Right atrium auricular region (tissue), 2 donors: ENCODE measurements around the gene OTOF. TPM values are rescaled to one million over a fixed set of nuclear protein-coding genes. Genes with fewer than 3 reads are reported as not detected.

Source experiments
- DNase-seq: peaks from one replicate; pipeline ENCODE4 v3.0.0-alpha.2; 2019; ENCODE audit warnings: low spot score
- H3K27ac ChIP-seq, 2 donors: fragments of 200-600 bp; sonication (generic); 1 replicate in 1 of 2; 2 replicates in 1 of 2; pipeline ENCODE4 v1.5.1; 2016 to 2019
- H3K27me3 ChIP-seq, 2 donors: fragments of 200-600 bp; sonication (generic); one replicate each; pipeline versions ENCODE4 v1.5.1 to v1.6.0; 2017 to 2019
- H3K36me3 ChIP-seq: fragments of 200-600 bp; sonication (generic); one replicate; pipeline ENCODE4 v1.5.1; 2016
- H3K4me1 ChIP-seq, 2 donors: fragments of 200-600 bp; sonication (generic); one replicate each; pipeline versions ENCODE4 v1.5.1 to v1.6.0; 2017 to 2019
- H3K4me3 ChIP-seq, 2 donors: fragments of 200-600 bp; sonication (generic); 1 replicate in 1 of 2; 2 replicates in 1 of 2; pipeline ENCODE4 v1.5.1; 2017 to 2019; ENCODE audit warnings: mild to moderate bottlenecking in 1 of 2, moderate library complexity in 1 of 2
- H3K9me3 ChIP-seq, 2 donors: fragments of 200-600 bp; sonication (generic); one replicate each; pipeline ENCODE4 v1.5.1; 2019
- CTCF ChIP-seq, 2 donors: fragments of 200-600 bp; sonication (generic); IDR thresholded peaks; one replicate each; pipeline ENCODE4 v1.5.1; 2019; ENCODE audit warnings: antibody characterized with exemption in 2 of 2
- total RNA-seq, 2 donors: library from RNA; depleted of rRNA; stranded (reverse); fragments of >200 nt; gene quantifications; one replicate each; pipeline ENCODE4 v1.1.0, GENCODE V29; 2016

The OTOF gene
- total RNA-seq, 2 donors from 2014 or later, result 0.08 to 0.33 TPM

GRCh38 chr2:26492749-26493515, 15.0 kb upstream of the OTOF start:
- Histone ChIP-seq H3K36me3 (no peaks in the 10 kb centered on the region), H3K4me3 (no peak overlapping the region), H3K4me1 (no peaks in the 10 kb centered on the region), H3K9me3 (no peaks in the 10 kb centered on the region), H3K27me3 (no peaks in the 10 kb centered on the region), H3K27ac (no peak overlapping the region)
- DNase-seq, result no peak
- no peak for TF ChIP-seq CTCF (IDR thresholded peaks at IDR 0.05)

GRCh38 chr2:26491563-26492167, 13.7 kb upstream of the OTOF start:
- Histone ChIP-seq H3K4me1 (no peaks in the 10 kb centered on the region), H3K36me3 (no peaks in the 10 kb centered on the region), H3K27ac (no peak overlapping the region), H3K4me3 (no peak overlapping the region), H3K27me3 (no peaks in the 10 kb centered on the region), H3K9me3 (no peaks in the 10 kb centered on the region)
- no peak for TF ChIP-seq CTCF (IDR thresholded peaks at IDR 0.05)
- DNase-seq, result no peak

- Histone ChIP-seq H3K36me3 (no peaks in the 10 kb centered on the region), H3K4me1 (peaks cover 0 to 2% of the 10 kb centered on the region in 2 donors), H3K27ac (no peak overlapping the region), H3K27me3 (no peaks in the 10 kb centered on the region), H3K9me3 (no peaks in the 10 kb centered on the region), H3K4me3 (no peak overlapping the region)
- no peak for TF ChIP-seq CTCF (IDR thresholded peaks at IDR 0.05)
- DNase-seq, result no peak
These were observed 11.4 kb upstream of the OTOF start for GRCh38 chr2:26489213-26489850.

- DNase-seq, result no peak
- H3K27ac ChIP-seq, result no peak overlapping the region
- H3K4me3 ChIP-seq, result no peak overlapping the region
These were observed 10.7 kb upstream of the OTOF start for GRCh38 chr2:26488463-26489212.

More at GRCh38 chr2:26488463-26489212, 10.7 kb upstream of the OTOF start:
- Histone ChIP-seq H3K36me3 (no peaks in the 10 kb centered on the region), H3K4me1 (peaks cover 0 to 9% of the 10 kb centered on the region in 2 donors), H3K9me3 (no peaks in the 10 kb centered on the region), H3K27me3 (no peaks in the 10 kb centered on the region)
- no peak for TF ChIP-seq CTCF (IDR thresholded peaks at IDR 0.05)
